SW 1271 (cell line): Measurements from ENCODE around the gene TSGA10.
"Not testable (repeated sequence)": the region's sequence is repeated elsewhere in the genome, so short reads cannot be mapped to it uniquely, and the experiment has no call there.

ENCODE experiments used
- DNase-seq, 2 experiments: peaks; one replicate each; lab custom pipeline; 2025; lab: John Stamatoyannopoulos, UW

TSGA10 gene

DNA sequence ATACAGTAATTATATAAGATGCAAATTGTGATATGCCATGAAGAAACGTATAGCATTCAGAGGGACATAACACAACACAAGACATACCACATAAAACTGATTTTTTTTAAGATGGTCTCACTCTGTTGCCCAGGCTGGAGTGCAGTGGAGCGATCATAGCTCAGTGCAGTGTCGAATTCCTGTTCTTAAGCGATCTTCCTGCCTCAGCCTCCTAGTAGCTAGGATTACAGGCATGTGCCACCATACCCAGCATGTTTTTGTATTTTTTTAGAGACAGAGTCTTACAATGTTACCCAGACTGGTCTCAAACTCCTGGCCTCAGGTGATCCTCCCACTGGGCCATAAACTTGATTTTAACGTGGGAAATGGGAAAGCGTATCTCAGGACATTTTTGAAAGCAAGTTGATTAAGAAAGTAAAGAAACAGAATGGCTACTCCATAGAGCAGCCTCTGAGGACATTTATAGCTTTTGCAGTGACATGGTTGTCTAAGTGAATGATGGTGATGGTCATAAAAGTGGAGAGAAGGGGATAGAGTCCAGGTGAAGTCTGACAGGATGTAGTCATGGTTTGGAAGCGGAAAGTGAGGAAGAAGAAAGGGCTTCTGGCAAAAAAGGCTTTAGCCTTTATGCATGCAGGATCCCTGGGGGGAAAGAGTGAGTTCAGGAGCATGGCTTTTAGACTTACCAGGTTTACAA lies 2.4 kb downstream of the TSGA10 start:
- no peak for DNase-seq

DNA sequence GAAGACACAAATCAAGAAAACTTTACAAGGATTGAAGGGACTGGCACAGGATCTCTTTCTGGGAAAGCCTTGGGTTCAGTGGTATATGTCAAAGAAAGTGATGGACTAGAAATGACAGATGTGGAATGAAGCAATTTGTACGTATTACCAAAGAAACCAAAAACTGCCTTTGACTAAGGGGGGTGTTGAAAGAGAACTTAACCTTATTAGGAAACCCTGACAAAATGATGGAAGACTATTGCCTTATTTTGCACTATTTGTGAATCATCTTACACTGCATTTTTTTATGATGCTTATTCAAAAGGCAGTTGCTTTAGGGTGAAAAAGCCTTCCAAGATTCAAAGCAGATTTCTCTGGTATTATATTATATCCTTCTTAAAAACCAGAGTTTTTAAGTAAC lies 4.0 kb downstream of the TSGA10 start:
- no peak for DNase-seq

- DNase-seq = peak; percentile 77 to 90
Observed at GRCh38 chr2:99141110-99142108, 13.3 kb downstream of the TSGA10 start, which contains the start of gene C2orf15. C2orf15 (plus strand) TSS chr2:99141707; CDS start chr2:99150559, 8,852 bp downstream.

DNA sequence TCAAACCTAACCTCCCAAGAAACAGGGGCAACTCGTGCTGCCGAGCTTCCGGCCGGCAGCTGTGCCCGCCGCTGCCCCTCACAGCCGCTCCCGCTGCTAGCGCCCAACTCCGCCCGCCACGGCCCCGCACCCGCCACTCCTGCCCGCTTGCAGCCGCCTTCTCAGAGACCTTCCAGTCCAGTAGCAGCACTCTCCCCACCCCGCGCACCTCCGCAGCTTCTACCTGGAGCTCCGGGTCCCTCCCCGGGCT lies 14.0 kb downstream of the TSGA10 start:
- DNase-seq = peak in 1 of 2 experiments; percentile 80

GRCh38 chr2:99140056-99140859 lies 14.5 kb downstream of the TSGA10 start:
- no peak for DNase-seq

DNA sequence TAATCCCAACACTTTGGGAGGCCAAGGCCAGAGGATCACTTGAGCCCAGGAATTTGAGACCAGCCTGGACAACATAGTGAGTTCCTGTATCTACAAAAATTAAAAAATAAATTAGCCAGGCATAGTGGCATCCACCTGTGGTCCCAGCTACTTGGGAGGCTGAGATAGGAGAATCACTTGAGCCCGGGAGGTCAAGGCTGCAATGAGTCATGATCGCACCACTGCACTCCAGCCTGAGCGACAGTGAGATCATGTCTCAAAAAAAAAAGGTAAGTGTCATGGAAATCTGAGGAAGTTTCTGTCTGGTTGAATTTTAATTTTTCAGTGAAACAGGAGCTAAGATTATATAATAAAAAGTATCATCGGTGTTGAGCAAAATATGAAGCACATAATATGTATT lies 15.7 kb downstream of the TSGA10 start:
- DNase-seq = no peak

GRCh38 chr2:99135044-99135556 lies 19.6 kb downstream of the TSGA10 start:
- not testable (repeated sequence) for DNase-seq

DNA sequence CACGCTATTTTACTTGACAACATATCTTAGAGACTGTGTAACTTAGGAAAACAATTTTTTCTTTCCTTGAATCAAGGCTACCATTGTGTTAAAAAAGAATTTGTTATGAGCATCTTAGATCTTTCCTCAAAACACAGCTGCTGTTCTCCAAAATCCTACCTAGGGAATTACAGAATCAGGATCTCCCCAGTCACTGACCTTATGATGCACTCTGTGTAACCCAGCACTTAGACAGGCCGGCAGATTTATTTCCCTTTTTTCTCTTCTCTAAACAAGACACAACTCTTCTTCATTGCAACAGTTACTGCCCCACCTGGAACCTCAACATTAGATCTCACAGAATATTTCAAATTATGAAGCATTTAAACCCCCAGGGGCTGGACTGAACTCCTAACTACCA lies 26.8 kb downstream of the TSGA10 start:
- no peak for DNase-seq

DNA sequence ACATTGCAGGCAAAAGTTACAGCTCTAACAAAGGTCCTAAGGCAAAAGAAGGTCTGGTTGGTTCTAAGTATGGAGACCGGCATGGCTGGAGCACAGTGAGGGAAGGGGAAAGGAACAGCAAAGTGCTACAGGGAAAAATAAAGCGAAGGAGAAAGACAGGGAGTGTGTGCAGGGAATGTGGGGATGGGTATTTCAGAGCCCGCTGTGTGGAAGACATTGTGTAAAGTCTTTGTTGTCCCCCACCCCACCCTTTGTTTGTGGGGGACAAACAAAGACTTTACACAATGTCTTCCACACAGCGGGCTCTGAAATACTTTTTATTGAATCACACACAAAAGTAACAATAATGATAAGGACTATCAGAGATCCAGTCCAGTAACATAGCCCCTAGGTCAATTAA lies 42.1 kb downstream of the TSGA10 start:
- no peak for DNase-seq

DNA sequence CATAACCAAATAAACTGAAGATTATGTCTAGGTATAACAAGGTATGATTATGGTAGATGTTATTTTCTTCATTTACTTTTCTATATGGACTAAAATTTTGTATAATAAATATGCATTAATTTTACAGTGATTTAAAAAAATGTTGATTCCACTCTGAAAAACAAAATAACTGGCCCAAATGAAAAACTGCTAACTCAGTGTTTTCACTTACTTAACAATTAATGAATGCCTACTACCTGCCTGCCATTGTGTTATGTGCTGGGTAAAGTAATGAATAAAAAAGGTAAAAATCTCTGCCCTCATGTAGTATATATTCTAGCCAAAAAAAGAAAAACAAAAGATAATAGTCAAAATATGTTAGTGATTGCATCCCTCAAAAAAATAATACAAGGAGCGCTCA lies 42.8 kb downstream of the TSGA10 start:
- DNase-seq = no peak

DNA sequence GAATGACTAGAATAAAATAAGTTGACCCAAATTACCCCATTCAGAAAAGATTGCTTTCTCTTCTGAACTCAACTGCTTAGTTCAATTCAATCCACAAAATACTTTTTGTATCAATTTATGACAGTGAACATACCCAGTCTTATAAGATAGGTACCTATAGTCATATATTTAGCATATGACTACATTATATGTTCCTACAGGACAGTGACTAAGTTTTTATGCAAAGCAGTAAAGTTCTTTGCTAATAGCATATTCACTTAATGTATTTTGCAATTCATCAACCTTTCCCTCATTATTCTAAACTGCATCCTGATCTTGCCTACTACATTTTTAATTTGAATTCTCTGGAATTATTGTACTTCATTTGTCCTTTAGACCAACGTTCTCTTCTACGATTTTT lies 43.5 kb downstream of the TSGA10 start:
- DNase-seq = no peak

GRCh38 chr2:99106913-99107312 lies 47.8 kb downstream of the TSGA10 start:
- no peak for DNase-seq

DNA sequence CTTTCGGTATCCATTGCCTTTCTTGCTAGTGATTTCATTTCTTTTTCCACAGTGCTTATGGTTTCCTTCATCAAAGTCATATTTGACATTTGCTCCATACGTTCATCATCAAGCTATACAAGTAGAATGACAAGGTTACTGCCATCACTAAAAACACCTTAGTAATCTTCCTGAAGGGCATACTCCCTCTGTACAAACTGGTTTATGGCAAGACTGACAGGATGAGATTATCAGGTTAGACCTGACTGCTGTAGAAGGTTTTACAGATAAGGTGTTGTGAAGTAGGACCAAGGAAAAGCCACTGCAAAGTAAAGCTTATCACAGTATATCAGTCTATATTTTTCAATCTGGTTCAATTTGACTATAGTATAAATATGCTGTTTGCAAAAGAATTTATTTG lies 50.7 kb downstream of the TSGA10 start:
- no peak for DNase-seq

DNA sequence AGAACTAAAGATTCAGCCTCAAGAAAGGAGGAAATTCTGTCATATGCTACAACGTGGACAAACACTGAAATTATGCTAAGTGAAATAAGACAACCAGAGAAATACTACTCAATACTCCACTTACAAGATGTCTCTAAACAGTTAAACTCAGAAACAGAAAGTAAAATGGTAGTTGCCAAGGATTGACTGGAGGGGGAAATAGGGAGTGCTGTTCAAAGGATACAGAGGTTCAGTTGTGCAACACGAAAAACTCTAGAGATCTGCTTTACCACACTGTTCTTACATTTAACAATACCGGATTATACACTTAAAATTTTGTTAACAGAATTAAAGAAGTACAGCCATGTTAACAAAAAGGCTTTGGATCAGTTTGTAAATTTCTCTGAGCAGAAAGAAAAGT lies 53.0 kb downstream of the TSGA10 start:
- DNase-seq = peak in 1 of 2 experiments; percentile 7

DNA sequence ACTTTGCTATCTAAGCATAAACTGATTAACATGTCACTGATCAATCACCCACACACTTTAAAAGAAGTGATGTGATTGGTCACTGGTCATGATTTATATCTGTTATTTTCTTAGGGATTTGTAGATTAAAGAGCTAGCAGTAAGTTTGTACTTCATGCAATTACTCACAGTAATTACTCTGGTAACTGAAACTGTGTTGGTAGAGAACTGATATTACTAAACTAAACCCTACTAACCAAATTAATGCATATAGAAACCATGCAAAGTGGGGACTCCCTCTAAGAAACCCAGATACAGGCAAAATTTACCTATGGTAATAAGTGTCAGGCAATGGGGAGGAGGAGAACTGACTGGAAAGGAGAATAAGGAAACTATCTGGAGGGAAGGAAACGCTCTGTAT lies 58.0 kb downstream of the TSGA10 start:
- DNase-seq = no peak

DNA sequence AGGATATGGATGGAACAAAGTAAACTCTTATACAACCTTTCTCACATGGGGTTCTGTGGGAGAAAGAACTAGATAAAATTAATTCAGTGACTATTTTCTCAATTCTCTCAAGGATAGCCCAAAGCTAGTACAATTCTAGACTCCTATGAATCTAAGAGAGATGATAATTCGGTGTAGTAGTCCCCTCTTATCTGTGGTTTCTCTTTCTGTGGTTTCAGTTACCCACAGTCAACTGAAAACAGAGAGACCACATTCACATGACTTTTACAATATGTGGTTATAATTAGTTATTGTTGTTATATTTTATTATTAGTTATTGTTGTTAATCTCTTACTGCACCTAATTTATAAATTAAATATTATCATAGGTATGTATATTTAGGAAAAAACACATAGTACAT lies 66.7 kb downstream of the TSGA10 start:
- no peak for DNase-seq

DNA sequence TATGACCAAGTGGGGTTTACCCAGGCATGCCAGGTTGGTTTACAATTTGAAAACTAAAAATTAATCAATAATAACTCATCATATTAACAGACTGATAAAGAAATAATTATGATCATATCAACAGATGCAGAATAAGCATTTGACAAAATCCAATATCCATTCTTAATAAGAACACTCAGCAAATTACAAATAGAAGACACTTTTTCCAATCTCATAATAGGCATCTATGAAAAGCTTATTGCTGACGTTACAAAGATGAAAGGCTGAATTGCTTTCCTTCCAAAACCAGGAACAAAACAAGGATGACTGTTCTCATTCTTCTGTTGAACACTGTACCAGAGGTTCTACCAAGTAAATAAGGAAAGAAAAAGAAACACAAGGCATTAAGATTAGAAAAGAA lies 68.4 kb downstream of the TSGA10 start:
- no peak for DNase-seq

DNA sequence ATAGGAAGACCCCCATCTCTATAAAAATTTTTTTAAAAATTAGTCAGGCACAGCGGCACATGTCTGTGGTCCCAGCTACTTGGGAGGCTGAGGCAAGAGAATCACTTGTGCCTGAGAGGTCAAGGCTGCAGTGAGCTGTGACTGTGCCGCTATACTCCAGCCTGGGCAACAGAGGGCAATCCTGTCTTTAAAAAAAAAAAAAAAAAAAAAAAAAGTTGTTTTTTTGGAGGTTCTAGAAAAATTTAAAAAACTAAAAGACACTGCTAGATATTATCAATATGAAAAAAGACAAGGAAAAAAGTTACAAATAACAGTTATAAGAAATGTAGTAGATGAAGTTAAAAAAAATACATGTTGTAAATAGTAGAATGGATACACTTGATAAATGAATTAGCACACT lies 69.3 kb downstream of the TSGA10 start:
- DNase-seq = peak in 1 of 2 experiments; percentile 32

- no peak for DNase-seq
Observed at GRCh38 chr2:99084256-99084655, 70.5 kb downstream of the TSGA10 start.

DNA sequence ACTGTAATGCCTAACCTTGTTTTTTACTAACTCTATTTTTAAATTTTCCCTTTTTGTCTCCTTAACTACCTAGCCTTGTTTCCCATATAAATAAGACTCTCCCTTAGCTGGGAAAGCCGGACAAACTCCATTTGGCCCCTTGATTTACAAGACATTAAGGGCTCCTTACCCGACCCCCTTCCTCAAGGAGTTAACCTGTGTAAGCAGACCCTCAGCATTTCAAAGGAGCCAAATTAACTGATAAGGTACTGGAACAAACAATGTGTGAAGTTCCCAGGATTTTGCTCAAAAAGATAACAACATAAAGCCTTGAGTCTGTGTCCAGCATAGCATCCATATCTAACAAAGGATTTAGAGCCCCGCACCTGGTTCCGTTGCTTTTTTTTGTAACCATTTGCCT lies 72.9 kb downstream of the TSGA10 start:
- no peak for DNase-seq

DNA sequence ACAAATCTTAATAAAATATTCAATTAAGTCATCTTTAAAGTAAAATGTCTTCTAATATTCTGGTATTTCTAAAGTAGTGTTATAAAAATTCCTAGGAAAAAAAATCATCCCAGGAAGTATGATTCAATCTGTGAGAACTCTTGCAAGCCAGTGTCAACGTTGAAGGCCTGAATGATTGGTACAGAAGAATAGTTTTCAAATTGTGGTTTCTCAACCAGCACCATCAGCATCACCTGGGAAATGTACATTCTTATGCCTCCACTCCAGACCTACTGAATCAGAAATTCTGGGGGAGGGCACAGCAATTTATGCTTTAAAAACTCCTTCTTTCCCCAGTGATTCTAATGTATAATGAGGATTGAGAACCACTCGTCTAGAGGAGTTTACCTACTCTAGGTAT lies 75.5 kb downstream of the TSGA10 start:
- no peak for DNase-seq

GRCh38 chr2:99072551-99072950 lies 82.2 kb downstream of the TSGA10 start:
- no peak for DNase-seq
